Measurements from ENCODE around the gene TGFBR3. TPM values are rescaled to one million over a fixed set of nuclear protein-coding genes. Genes with fewer than 3 reads are reported as not detected.
"Not testable (repeated sequence)": the region's sequence is repeated elsewhere in the genome, so short reads cannot be mapped to it uniquely, and the experiment has no call there.

TGFBR3 gene
- total and polyA plus RNA-seq, 2 experiments from 2014 or later, result 46.8 to 68.3 TPM

DNA sequence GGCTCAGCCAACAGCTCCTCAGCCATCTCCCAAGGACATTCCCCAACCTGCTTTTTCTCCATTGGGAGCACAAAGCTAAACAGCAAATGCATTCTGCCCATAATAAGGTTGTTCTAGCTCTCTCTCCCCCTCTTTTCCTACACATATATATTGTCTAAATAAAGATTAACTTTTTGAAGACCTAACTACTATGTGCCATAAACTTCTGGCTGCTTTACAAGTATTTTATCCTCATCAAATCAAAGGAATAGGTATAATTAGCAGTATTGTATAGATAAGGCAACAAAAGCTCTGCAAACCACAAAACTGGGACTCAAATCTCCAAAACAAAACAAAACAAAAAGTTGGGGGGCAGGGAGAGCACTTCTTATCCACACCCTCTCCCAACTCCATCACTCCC is 43.4 kb downstream of the TGFBR3 start:
- Histone ChIP-seq H3K9me2 (replicated peaks; ENCODE audit: insufficient read depth) (no peaks in the 10 kb centered on the region), H3K27ac (no peak overlapping the region), H3K27me3 (no peaks in the 10 kb centered on the region), H3K4me2 (no peak overlapping the region), H3K36me3 (replicated peaks; ENCODE audit: insufficient read depth, low read depth) (no peaks in the 10 kb centered on the region), H3K9me3 (ENCODE audit: low read depth) (no peaks in the 10 kb centered on the region), H2AFZ (no peak overlapping the region), H3K4me3 (no peak overlapping the region), H4K20me1 (ENCODE audit: insufficient read depth, poor library complexity, severe bottlenecking) (no peaks in the 10 kb centered on the region), H3K79me2 (peaks cover 46% of the 10 kb centered on the region), H3K4me1 (ENCODE audit: insufficient read depth) (peaks cover 21% of the 10 kb centered on the region)
- no peak for DNase-seq (ENCODE audit: low spot score)
- no peak for TF ChIP-seq EZH2phosphoT487 (IDR thresholded peaks at IDR 0.05; ENCODE audit: low read depth, severe bottlenecking, unreplicated experiment)
- TF ChIP-seq, protein P1, sequence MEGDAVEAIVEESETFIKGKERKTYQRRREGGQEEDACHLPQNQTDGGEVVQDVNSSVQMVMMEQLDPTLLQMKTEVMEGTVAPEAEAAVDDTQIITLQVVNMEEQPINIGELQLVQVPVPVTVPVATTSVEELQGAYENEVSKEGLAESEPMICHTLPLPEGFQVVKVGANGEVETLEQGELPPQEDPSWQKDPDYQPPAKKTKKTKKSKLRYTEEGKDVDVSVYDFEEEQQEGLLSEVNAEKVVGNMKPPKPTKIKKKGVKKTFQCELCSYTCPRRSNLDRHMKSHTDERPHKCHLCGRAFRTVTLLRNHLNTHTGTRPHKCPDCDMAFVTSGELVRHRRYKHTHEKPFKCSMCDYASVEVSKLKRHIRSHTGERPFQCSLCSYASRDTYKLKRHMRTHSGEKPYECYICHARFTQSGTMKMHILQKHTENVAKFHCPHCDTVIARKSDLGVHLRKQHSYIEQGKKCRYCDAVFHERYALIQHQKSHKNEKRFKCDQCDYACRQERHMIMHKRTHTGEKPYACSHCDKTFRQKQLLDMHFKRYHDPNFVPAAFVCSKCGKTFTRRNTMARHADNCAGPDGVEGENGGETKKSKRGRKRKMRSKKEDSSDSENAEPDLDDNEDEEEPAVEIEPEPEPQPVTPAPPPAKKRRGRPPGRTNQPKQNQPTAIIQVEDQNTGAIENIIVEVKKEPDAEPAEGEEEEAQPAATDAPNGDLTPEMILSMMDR (IDR thresholded peaks at IDR 0.05; ENCODE audit: poor library complexity), result no peak
- no peak for TF ChIP-seq EZH2 (IDR thresholded peaks at IDR 0.05; ENCODE audit: borderline replicate concordance)

DNA sequence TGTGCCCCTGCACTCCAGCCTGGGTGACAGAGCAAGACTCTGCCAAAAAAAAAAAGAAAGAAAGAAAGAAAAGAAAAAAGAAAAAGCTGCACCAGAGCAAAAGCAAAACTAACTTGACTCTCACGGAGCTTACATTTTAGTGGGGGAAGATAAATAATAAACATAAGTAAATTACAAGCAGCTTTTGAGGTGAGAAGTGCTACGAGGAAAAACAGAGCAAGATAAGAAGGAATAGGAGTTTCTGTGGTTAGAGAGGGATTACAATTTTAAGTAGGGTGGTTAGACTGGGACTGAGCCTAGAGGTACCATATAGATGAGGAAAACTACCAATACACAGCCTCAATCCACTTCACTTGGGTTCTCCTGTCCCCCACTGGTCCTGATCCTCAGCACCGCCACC is 43.9 kb downstream of the TGFBR3 start:
- Histone ChIP-seq H3K9me3 (ENCODE audit: low read depth) (no peaks in the 10 kb centered on the region), H3K79me2 (peaks cover 46% of the 10 kb centered on the region), H3K27me3 (no peaks in the 10 kb centered on the region), H3K9me2 (replicated peaks; ENCODE audit: insufficient read depth) (no peaks in the 10 kb centered on the region), H3K27ac (no peak overlapping the region), H4K20me1 (ENCODE audit: insufficient read depth, poor library complexity, severe bottlenecking) (no peaks in the 10 kb centered on the region), H2AFZ (no peak overlapping the region), H3K4me1 (ENCODE audit: insufficient read depth) (peaks cover 21% of the 10 kb centered on the region), H3K36me3 (replicated peaks; ENCODE audit: insufficient read depth, low read depth) (no peaks in the 10 kb centered on the region), H3K4me2 (no peak overlapping the region), H3K4me3 (no peak overlapping the region)
- no peak for TF ChIP-seq EZH2 (IDR thresholded peaks at IDR 0.05; ENCODE audit: borderline replicate concordance)
- TF ChIP-seq, protein P1 (IDR thresholded peaks at IDR 0.05; ENCODE audit: poor library complexity), result no peak
- TF ChIP-seq EZH2phosphoT487 (IDR thresholded peaks at IDR 0.05; ENCODE audit: low read depth, severe bottlenecking, unreplicated experiment), result no peak
- WGBS (ENCODE audit: low lambda C conversion rate, missing lambda C conversion rate), result 69% methylated on average over 3 of the region's 3 CpGs
- no peak for DNase-seq (ENCODE audit: low spot score)

DNA sequence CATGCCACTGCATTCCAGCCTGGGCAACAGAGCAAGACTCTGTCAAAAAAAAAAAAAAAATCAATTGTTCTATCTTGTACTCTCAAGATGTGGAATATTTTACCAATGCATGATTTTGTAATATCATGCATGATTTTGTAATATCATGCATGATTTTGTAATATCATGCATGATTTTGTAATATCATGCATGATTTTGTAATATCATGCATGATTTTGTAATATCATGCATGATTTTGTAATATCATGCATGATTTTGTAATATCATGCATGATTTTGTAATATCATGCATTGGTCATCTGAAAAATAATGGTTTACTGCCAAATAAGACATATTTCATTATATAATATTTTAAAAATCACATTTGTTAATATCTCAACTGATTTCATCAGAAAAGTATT is 45.7 kb downstream of the TGFBR3 start:
- H3K9me3 ChIP-seq (ENCODE audit: low read depth); H3K9me2 ChIP-seq (replicated peaks; ENCODE audit: insufficient read depth); H3K27ac ChIP-seq; H3K36me3 ChIP-seq (replicated peaks; ENCODE audit: insufficient read depth, low read depth); H4K20me1 ChIP-seq (ENCODE audit: insufficient read depth, poor library complexity, severe bottlenecking); H3K27me3 ChIP-seq; H2AFZ ChIP-seq; H3K4me2 ChIP-seq; H3K4me3 ChIP-seq; DNase-seq (ENCODE audit: low spot score): not testable (repeated sequence)
- H3K4me1 ChIP-seq (ENCODE audit: insufficient read depth), result peaks cover 12% of the 10 kb centered on the region
- peaks cover 41% of the 10 kb centered on the region for H3K79me2 ChIP-seq

DNA sequence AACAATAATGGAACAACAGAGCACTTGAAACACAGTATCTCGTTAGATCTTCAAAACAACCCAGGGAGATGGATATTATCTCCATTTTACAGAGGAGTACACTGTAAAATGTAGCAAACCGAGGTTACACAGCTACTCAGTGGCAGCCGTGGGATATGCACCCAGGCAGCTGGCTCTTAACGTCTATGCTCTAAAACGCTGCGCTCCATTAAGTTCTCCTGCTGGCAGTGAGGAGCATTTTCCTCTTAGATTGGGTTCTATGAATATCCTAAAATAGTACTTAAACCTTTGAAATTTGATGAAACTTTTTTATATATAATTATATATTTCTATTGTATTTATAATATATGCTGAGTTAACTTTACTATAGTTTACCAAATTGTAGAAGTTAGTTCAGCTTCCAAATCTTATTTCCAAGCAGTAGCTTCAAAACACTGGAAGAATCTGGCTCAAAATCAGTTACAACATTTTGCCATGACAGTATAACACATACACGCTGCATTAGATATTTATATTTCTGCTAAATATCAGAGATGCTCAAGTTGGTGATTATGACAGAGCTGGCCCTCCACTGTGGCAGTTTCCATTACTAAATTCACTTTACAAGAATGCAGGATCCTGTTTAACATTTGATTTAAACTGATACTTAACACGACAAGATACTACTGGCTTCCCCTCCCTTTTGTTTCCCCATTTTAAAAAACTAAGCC is 49.5 kb downstream of the TGFBR3 start:
- whole genome bisulfite sequencing (ENCODE audit: low lambda C conversion rate, missing lambda C conversion rate), result 83% methylated on average over 8 of the region's 8 CpGs
- Histone ChIP-seq H3K9me2 (replicated peaks; ENCODE audit: insufficient read depth) (no peaks in the 10 kb centered on the region), H3K4me3 (no peak overlapping the region)

More for the DNA sequence above, 49.5 kb downstream of the TGFBR3 start:
- Histone ChIP-seq H3K9me3 (ENCODE audit: low read depth) (no peaks in the 10 kb centered on the region), H3K79me2 (peaks cover 44% of the 10 kb centered on the region), H3K27me3 (no peaks in the 10 kb centered on the region), H4K20me1 (ENCODE audit: insufficient read depth, poor library complexity, severe bottlenecking) (no peaks in the 10 kb centered on the region), H3K36me3 (replicated peaks; ENCODE audit: insufficient read depth, low read depth) (no peaks in the 10 kb centered on the region), H3K4me1 (ENCODE audit: insufficient read depth) (peaks cover 2% of the 10 kb centered on the region), H2AFZ (no peak overlapping the region), H3K27ac (no peak overlapping the region), H3K4me2 (no peak overlapping the region)
- no peak for DNase-seq (ENCODE audit: low spot score)
- TF ChIP-seq, protein P1 (IDR thresholded peaks at IDR 0.05; ENCODE audit: poor library complexity), result no peak
- no peak for TF ChIP-seq EZH2 (IDR thresholded peaks at IDR 0.05; ENCODE audit: borderline replicate concordance)
- TF ChIP-seq EZH2phosphoT487 (IDR thresholded peaks at IDR 0.05; ENCODE audit: low read depth, severe bottlenecking, unreplicated experiment), result no peak
